Stimulated activated CD4-positive, alpha-beta T cell treated with anti-CD3 and anti-CD28 coated beads, Interleukin-1b, Interleukin-23, amount 100 ng/mL, for 1 hour (primary cell): ENCODE data around the gene FAM200B.

Source experiments
- DNase-seq, 2 donors: peaks; one replicate each; pipeline ENCODE4 v3.0.0-alpha.2; 2020; ENCODE audit warnings: low read depth in 2 of 2

The FAM200B gene

DNA sequence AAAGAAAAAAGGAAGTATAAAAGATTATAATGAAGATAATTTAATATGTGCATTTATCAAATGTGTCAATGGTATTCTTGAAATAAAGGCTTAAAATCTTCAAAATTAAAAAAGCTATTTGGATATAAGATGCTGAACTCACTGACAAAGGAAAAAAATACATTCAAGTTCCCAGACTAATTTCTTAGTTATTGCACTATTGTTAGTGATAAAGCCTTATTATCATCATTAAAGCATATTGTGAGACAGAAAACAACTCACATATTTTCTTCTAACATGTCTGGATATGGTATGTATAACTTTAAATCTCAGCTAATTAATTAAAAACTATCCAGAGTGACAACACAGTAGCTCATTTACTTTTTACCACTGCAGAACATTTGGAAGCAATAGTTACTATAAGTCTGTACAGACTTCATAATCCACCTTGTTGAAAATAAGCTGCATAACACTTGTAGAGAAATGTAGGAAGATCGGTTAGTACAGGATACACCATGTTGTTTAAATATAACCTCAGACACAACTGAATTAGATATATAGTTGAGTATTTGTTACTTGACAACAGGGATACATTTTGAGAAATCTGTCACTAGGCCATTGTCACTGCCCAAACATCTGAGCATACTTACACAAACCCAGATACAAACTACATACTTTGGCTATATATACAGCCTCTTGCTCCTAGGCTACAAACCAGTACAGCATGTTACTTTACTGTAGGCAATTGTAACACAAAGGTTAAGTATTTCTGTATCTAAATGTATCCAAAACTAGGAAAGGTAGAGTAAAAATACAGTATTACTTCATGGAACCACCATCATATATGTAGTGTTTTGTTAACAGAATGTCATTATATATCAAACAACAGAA, 12.8 kb upstream of the FAM200B start:
- no peak for DNase-seq

GRCh38 chr4:15670576-15670975, 11.1 kb upstream of the FAM200B start:
- no peak for DNase-seq

GRCh38 chr4:15672101-15672500, 9.5 kb upstream of the FAM200B start:
- DNase-seq = no peak

GRCh38 chr4:15673337-15673736, 8.3 kb upstream of the FAM200B start:
- no peak for DNase-seq

DNA sequence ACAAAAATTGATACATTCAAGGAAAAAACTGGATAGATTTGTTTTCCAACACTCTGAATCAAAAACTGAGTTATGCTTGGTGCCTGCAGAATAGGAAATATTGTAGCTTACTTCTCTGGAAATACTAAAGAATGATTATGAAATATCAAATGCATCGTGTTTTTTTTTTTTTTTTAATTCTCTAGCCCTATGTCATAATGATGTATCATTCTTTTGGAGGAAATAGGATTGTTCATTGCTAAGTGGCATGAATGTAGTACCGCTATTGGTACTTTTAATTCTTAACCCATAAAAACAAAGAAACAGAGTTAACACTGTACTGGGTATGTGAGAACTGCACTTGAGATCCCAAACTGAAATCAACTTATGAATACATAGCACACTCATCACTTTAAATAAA, 7.6 kb upstream of the FAM200B start:
- DNase-seq = no peak

DNA sequence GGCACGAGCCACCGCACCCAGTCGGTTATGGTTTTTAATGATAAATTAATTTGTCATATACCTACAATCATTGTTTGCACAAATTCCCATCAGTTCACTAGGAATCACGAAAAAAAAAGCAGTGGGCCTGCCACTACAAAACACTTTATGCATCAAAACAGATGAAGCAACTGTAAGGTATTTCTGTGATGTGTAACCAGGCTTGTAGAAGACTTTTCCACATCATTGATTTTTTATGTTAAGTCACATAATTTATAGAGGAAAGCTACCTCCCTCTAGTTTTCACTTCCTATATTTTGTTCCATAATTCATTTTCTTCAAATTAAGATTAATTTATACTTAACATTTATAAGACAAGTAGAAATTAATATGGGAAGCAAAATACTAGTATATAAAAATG, 6.7 kb upstream of the FAM200B start:
- no peak for DNase-seq

DNA sequence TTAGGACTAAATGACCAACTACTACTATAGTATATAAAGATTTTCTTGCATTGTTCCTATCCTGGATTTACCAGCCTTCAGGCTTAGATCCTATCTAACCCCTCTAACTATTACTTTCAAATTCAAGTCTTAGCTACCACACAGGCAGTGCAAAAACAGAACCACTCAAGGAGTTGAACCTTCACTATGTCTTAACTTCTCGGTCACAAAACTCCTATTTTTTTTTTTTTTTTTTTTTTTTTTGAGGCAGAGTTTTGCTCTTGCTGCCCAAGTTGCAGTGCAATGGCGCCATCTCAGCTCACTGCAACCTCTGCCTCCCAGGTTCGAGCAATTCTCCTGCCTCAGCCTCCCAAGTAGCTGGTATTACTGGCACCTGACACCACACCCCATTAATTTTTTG, 6.3 kb upstream of the FAM200B start:
- DNase-seq = no peak

- no peak for DNase-seq
Measured at GRCh38 chr4:15676039-15676438, 5.6 kb upstream of the FAM200B start.

DNA sequence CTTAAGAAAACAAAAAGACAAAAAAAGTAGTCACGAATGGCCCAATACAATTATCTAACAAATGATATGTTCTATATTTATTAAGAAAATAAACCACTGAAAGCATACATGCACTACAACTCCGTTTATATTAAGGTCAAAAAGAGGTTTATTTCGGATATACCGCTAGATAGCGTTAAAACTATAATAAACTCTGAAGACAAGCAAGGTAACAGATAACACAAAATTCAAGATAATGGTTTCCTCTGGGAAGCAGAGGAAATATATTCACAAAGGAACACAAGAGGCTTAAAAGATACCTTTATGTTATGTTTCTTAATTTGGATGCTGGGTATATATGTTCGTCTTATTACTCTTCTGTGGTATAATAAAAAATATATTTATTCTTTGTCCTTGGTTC, 4.7 kb upstream of the FAM200B start:
- no peak for DNase-seq

- DNase-seq = no peak
Measured at GRCh38 chr4:15677507-15677988, 4.1 kb upstream of the FAM200B start.

DNA sequence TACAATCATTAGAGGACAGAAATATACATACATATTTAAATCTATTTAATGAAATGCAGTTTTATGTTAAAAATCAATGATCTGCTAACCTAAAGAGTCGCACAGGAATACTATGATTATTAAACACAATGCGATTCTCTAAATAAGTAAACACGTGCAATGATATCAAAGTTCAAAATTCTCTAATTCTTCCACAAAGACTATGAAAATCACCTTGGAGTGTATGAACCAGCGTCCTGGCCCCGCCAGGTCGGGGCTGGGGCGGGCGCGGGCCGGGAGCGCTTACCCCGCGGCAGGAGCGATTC, 608 bp upstream of the FAM200B start:
- no peak for DNase-seq

DNA sequence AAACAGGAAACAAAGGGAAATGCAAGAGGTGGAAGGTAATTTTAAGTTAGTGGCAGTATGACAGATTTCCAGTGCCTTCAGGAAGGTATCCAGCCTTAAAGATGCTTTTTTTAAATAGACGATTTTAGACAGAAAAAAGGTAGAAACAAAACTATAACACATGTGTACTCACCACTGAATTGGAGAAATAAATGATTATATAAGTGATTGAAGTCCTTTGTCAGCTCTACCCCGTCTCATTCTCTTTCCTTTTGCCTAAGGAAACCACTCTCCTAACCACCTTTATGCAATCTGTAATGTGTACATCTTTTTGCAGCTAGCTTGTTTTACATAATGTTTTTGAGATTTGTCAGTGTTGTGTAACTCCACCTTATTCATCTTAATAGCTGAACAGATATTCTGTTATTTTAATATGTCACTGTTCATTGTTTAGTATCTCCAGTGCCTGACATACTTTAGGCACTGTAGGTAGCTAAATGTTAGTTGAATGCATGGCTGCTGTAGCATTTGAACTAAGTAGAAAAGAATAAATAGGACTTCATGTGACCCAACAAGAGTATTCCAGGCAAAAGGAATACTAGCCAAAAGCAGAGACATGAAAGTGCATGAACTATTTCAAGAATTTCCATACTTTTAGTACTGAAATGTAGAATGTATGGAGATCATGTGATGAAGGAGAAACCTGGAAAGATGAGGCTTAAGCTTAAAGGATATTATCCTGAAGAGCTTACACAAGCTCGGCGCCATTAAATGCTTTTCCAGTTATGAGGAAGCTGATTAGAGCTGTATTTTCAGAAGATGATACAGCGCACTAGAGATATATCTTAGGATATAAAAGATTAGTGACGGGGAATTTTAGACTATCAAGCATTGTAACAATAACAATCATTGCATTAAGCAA, 865 bp downstream of the FAM200B start:
- DNase-seq = no peak

DNA sequence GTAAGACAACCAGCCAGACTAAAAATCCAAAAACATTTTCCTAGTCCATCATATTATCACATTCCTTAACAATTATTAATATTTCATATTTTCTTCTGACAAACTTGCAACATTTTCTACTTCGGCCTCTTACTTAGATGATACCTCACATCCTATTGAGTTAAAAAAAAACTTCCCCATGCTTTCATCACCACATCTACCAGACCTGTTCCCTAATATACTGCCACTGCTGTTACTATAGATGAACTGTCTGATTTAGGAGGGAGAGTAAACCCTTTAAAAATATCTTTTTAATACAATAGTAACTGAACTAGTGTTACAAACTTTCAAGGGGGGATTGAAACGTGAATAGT, 1.5 kb downstream of the FAM200B start:
- DNase-seq = no peak

DNA sequence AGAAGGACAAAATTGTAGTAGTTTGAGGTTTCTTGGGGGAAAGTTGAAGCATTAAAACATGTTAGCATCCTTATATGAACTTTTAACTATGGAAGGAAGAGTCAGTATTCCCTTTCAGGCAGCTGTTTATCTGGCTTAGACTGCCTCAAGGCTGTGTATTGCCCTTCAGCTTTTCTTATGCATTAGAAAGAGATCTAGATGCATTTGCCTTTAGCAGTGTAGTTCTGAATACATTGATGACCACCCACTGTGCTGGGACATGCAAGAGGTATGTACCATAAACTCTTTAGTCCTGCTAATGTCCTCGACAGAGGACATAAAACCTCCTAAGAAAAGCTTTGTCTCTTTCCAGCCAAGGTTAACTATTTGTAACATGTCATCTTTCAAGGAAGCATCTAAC, 2.9 kb downstream of the FAM200B start:
- no peak for DNase-seq

DNA sequence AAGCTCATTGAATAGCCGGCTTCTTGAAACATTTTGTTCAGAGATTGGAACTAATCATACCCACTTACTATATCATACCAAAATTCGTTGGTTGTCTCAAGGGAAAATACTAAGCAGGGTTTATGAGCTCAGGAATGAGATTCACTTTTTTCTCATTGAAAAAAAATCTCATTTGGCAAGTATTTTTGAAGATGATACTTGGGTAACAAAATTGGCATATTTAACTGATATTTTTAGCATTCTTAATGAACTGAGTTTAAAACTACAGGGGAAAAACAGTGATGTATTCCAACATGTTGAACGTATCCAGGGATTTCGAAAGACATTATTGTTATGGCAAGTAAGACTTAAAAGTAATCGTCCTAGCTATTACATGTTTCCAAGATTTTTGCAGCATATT, 6.4 kb downstream of the FAM200B start:
- no peak for DNase-seq

DNA sequence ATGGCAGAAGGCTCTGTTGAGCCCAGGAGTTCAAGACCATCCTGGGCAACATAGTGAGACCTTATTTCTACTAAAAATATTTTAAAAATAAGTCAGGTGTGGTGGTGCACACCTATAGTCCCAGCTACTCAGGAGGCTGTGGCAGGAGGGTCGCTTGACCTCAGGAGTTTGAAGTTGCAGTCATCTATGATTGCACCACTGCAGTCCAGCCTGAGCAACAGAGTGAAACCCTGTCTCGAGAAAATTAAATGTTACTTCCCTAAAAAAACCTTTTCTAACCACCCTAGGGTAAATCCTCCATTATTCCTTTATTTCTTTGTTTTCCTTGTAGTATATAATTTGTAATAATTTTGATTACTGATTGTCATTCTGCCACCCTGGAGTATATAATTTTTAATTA, 7.9 kb downstream of the FAM200B start:
- no peak for DNase-seq

GRCh38 chr4:15690020-15690809, 8.6 kb downstream of the FAM200B start:
- DNase-seq = no peak

DNA sequence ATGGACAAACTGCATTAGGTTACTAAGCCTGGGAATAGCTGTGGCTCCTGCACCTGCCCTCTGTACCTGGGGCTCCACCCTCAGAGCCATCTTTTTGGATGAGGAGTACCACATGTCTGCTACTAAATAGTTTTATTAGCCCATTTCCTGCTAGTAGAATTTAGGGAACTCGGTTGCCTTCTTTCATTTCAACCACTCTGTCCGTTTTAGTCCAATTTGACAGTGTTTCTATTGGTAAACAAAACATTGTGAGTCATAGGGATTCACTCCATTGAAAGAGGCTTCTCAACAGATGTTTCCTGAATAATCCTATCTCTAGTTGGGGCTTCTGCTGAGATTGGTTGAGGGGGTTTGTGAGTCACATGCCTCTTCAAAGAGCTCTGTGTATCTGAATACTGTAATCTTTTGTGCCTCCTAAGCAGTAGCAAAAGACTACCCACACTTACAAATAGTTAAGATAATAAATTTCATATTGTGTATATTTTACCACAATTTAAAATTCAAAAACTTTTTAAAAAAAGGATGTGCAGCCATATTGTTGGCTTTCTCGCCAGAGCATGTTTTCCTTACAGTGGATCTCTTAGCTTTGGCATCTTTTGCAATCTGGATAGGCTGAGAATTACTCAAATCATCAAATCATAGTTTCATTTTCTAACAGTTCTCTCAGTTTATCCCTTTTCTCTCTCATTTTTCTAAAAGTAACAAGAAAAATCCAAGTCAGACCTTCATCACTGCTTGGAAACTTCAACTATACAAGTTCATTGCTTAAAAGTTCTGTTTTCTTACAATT, 9.9 kb downstream of the FAM200B start:
- DNase-seq = no peak

GRCh38 chr4:15692602-15693001, 11.0 kb downstream of the FAM200B start:
- DNase-seq = no peak

DNA sequence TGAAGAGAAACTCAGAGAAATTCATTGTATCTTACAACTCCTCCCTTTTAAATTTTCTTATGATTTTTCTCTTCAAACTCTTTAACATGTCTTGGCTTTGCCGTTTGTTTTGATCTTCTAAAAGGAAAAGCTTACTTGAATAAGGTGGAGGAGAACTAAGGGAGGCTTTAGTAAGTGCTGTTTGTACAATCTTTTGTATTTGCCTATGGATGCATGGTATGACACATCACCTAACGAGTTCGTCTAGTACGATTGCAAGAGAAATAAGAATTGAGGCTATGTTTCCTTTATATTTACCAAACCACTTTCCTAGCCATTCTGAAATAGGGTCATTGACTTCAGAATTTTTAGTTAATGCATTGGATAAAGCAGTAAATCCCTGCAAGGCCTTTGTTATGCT, 12.8 kb downstream of the FAM200B start:
- no peak for DNase-seq

DNA sequence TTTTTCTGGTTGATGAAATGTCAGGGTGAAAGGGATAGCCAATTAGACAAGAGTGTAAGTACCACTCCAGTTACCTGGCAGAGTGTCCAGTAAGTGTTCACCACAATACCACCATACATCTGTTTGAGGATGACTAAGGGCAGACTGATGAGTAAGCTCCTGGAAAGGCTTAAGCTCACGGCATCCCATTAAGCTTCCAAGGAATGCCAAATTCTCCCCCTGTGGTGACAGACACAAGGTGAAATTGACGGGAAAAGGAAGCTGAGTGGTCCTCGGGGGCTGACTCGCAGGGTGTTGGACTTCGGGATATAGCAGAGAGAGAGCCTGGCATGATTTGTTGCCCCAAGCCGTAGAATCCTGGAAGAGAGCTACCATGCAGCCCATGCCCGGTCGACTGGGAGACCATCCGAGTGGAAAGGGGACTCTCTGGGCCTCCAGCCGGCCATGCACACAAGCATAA, 13.6 kb downstream of the FAM200B start:
- no peak for DNase-seq
